H9 (cell line): ENCODE data around the gene GPC6. TPM values are rescaled to one million over a fixed set of nuclear protein-coding genes. Genes with fewer than 3 reads are reported as not detected.

Experiments
- DNase-seq: peaks from one replicate; pipeline ENCODE4 v3.0.0-alpha.2; 2017
- H2AFZ ChIP-seq: one replicate; pipeline ENCODE4 v1.6.1; 2013; ENCODE audit warnings: mild to moderate bottlenecking, low read length, control low read depth, moderate library complexity
- H2AK5ac ChIP-seq: 2 replicates; pipeline ENCODE4 v1.6.1; 2013; ENCODE audit warnings: low read length, control low read depth, mixed read lengths; ENCODE audit not compliant: insufficient read length
- H2BK120ac ChIP-seq: one replicate; pipeline ENCODE4 v1.6.1; 2013; ENCODE audit warnings: low read depth, mild to moderate bottlenecking, low read length, control low read depth, inconsistent platforms; ENCODE audit not compliant: poor library complexity, severe bottlenecking
- H2BK12ac ChIP-seq: 2 replicates; pipeline ENCODE4 v1.6.1; 2013; ENCODE audit warnings: low read length, control low read depth, mixed read lengths, low read depth; ENCODE audit not compliant: insufficient read length
- H2BK15ac ChIP-seq: 2 replicates; pipeline ENCODE4 v1.6.1; 2013; ENCODE audit warnings: low read depth, low read length, control low read depth
- H2BK20ac ChIP-seq: one replicate; pipeline ENCODE4 v1.6.1; 2013; ENCODE audit warnings: low read depth, mild to moderate bottlenecking, low read length, control low read depth, inconsistent platforms; ENCODE audit not compliant: poor library complexity, severe bottlenecking
- H2BK5ac ChIP-seq: 2 replicates; pipeline ENCODE4 v1.6.1; 2013; ENCODE audit warnings: low read length, control low read depth, mixed read lengths; ENCODE audit not compliant: insufficient read length
- H3K14ac ChIP-seq: 2 replicates; pipeline ENCODE4 v1.6.1; 2013; ENCODE audit warnings: low read length, control low read depth; ENCODE audit not compliant: insufficient read depth
- H3K18ac ChIP-seq: 2 replicates; pipeline ENCODE4 v1.6.1; 2013; ENCODE audit warnings: low read depth, mild to moderate bottlenecking, mixed read lengths, low read length, control low read depth; ENCODE audit not compliant: insufficient read length
- H3K23ac ChIP-seq: 2 replicates; pipeline ENCODE4 v1.6.1; 2013; ENCODE audit warnings: low read length, control low read depth, mixed read lengths, low read depth; ENCODE audit not compliant: insufficient read length
- H3K23me2 ChIP-seq: 2 replicates; pipeline ENCODE4 v1.6.1; 2013; ENCODE audit warnings: low read depth, mild to moderate bottlenecking, mixed read lengths, low read length, control low read depth; ENCODE audit not compliant: insufficient read length, poor library complexity, severe bottlenecking
- H3K27ac ChIP-seq: 2 replicates; pipeline ENCODE4 v1.5.1; 2013; ENCODE audit warnings: low read length, control low read depth, mixed read lengths, low read depth; ENCODE audit not compliant: insufficient read length
- H3K27me3 ChIP-seq: 2 replicates; pipeline ENCODE4 v1.6.1; 2013; ENCODE audit warnings: low read length, control low read depth, inconsistent platforms; ENCODE audit not compliant: insufficient read depth
- H3K4ac ChIP-seq: 2 replicates; pipeline ENCODE4 v1.6.1; 2013; ENCODE audit warnings: low read depth, mild to moderate bottlenecking, control low read depth, inconsistent platforms, low read length, moderate library complexity
- H3K4me1 ChIP-seq: 2 replicates; pipeline ENCODE4 v1.6.1; 2013; ENCODE audit warnings: low read length, control low read depth, inconsistent platforms; ENCODE audit not compliant: insufficient read depth
- H3K4me2 ChIP-seq: 2 replicates; pipeline ENCODE4 v1.6.1; 2013; ENCODE audit warnings: low read length, control low read depth, mixed read lengths; ENCODE audit not compliant: insufficient read length, insufficient read depth
- H3K56ac ChIP-seq: 2 replicates; pipeline ENCODE4 v1.6.1; 2013; ENCODE audit warnings: low read depth, mild to moderate bottlenecking, mixed read lengths, low read length, control low read depth; ENCODE audit not compliant: insufficient read length
- H3K79me1 ChIP-seq: 2 replicates; pipeline ENCODE4 v1.6.1; 2013; ENCODE audit warnings: low read depth, mild to moderate bottlenecking, moderate library complexity, low read length, control low read depth, inconsistent platforms; ENCODE audit not compliant: insufficient read depth, poor library complexity, severe bottlenecking
- H3K79me2 ChIP-seq: 2 replicates; pipeline ENCODE4 v1.6.1; 2013; ENCODE audit warnings: low read length, control low read depth, inconsistent platforms; ENCODE audit not compliant: insufficient read depth
- H3K9ac ChIP-seq: 2 replicates; pipeline ENCODE4 v1.6.1; 2013; ENCODE audit warnings: low read length, control low read depth, mixed read lengths; ENCODE audit not compliant: insufficient read length; ENCODE audit errors: extremely low read depth
- H3K9me3 ChIP-seq: one replicate; pipeline ENCODE4 v1.6.1; 2013; ENCODE audit warnings: low read depth, low read length, inconsistent platforms; ENCODE audit not compliant: control insufficient read depth
- H3T11ph ChIP-seq: one replicate; pipeline ENCODE4 v1.6.1; 2013; ENCODE audit warnings: mild to moderate bottlenecking, low read length, control low read depth, inconsistent platforms
- H4K20me1 ChIP-seq: one replicate; pipeline ENCODE4 v1.6.1; 2013; ENCODE audit not compliant: control insufficient read depth, insufficient read length, insufficient read depth
- H4K5ac ChIP-seq: 2 replicates; pipeline ENCODE4 v1.6.1; 2013; ENCODE audit warnings: low read depth, mild to moderate bottlenecking, mixed read lengths, low read length, control low read depth; ENCODE audit not compliant: insufficient read length
- H4K8ac ChIP-seq: replicated peaks from 2 replicates; pipeline ENCODE4 v1.6.1; 2013; ENCODE audit warnings: low read length, control low read depth, mixed read lengths, low read depth; ENCODE audit not compliant: insufficient read length
- H4K91ac ChIP-seq: 2 replicates; pipeline ENCODE4 v1.6.1; 2013; ENCODE audit warnings: low read depth, mild to moderate bottlenecking, moderate library complexity, mixed read lengths, low read length, control low read depth; ENCODE audit not compliant: insufficient read length
- H3K27ac Mint-ChIP-seq, 3 experiments: 2 replicates in 2 of 3; 3 replicates in 1 of 3; pipeline ENCODE4 v1.8.0; 2020 to 2021; ENCODE audit warnings: mixed read lengths in 3 of 3, mild to moderate bottlenecking in 1 of 3, moderate library complexity in 1 of 3
- H3K27me3 Mint-ChIP-seq: 2 replicates; pipeline ENCODE4 v1.8.0; 2021; ENCODE audit warnings: low read depth, mild to moderate bottlenecking, moderate library complexity, mixed read lengths
- H3K36me3 Mint-ChIP-seq, 3 experiments: 2 replicates in 2 of 3; 3 replicates in 1 of 3; pipeline ENCODE4 v1.8.0; 2020 to 2021; ENCODE audit warnings: low read depth in 3 of 3, mixed read lengths in 3 of 3; ENCODE audit not compliant: insufficient read depth in 1 of 3
- H3K4me1 Mint-ChIP-seq, 2 experiments: 2 replicates each; pipeline ENCODE4 v1.8.0; 2020; ENCODE audit warnings: mixed read lengths in 2 of 2
- H3K4me3 Mint-ChIP-seq, 2 experiments: 2 replicates in 1 of 2; 3 replicates in 1 of 2; pipeline ENCODE4 v1.8.0; 2020 to 2021; ENCODE audit warnings: mild to moderate bottlenecking in 2 of 2, mixed read lengths in 2 of 2, moderate library complexity in 1 of 2
- H3K9me3 Mint-ChIP-seq, 2 experiments: 2 replicates in 1 of 2; 3 replicates in 1 of 2; pipeline ENCODE4 v1.8.0; 2020; ENCODE audit warnings: mild to moderate bottlenecking in 2 of 2, mixed read lengths in 2 of 2, moderate library complexity in 1 of 2
- CTCF ChIP-seq: fragments of 200-600 bp; sonication (generic); conservative IDR thresholded peaks from 3 replicates; pipeline ENCODE4 v1.8.0; 2021; ENCODE audit warnings: antibody characterized with exemption, mild to moderate bottlenecking
- WGBS: extraction: QIAGEN DNeasy Blood & Tissue Kit; methylation state at CpG from one replicate; pipeline ENCODE4 v1.1.7; 2013; ENCODE audit warnings: missing lambda C conversion rate, low lambda C conversion rate, mixed read lengths; ENCODE audit not compliant: insufficient read length; ENCODE audit errors: extremely low coverage; 5-methylcytosine and 5-hydroxymethylcytosine counted together
- total RNA-seq: library from RNA; stranded (reverse); gene quantifications from 2 replicates; pipeline ENCODE4 v1.2.1, GENCODE V29; 2021

The GPC6 gene
- total RNA-seq, 1 experiment from 2014 or later = 15.6 TPM

- H3K56ac ChIP-seq = no peak overlapping the region
- H3K4ac ChIP-seq = no peak overlapping the region
- no peak overlapping the region for H3K14ac ChIP-seq
- H2BK20ac ChIP-seq = no peak overlapping the region
- H3K23ac ChIP-seq = no peak overlapping the region
- H4K5ac ChIP-seq = no peak overlapping the region
- H3K79me1 ChIP-seq = no peaks in the 10 kb centered on the region
- no peak overlapping the region for H4K8ac ChIP-seq
- H2AK5ac ChIP-seq = no peak overlapping the region
- no peak overlapping the region for H2BK5ac ChIP-seq
- no CpG with 5 or more reads among the region's 2 CpGs for WGBS
- Mint-ChIP-seq H3K27me3 (peaks cover 4% of the 10 kb centered on the region; the same call in 1 of the 2 replicates), H3K9me3 (peaks cover 27 to 28% of the 10 kb centered on the region in 2 experiments), H3K4me3 (no peak overlapping the region), H3K36me3 (peaks cover 12 to 27% (median 25%) of the 10 kb centered on the region in 3 experiments), H3K4me1 (peaks cover 18 to 20% of the 10 kb centered on the region in 2 experiments), H3K27ac (no peak overlapping the region)
- H4K91ac ChIP-seq = no peak overlapping the region
- no peaks in the 10 kb centered on the region for H3K79me2 ChIP-seq
- no peak for TF ChIP-seq CTCF
- H2BK120ac ChIP-seq = no peak overlapping the region
- H4K20me1 ChIP-seq = no peaks in the 10 kb centered on the region
- H2AFZ ChIP-seq = no peak overlapping the region
- H3K27ac ChIP-seq = no peak overlapping the region
- no peak overlapping the region for H3K18ac ChIP-seq
- no peak overlapping the region for H3K9ac ChIP-seq
- H3K27me3 ChIP-seq = no peaks in the 10 kb centered on the region
- no peak overlapping the region for H3T11ph ChIP-seq
- H2BK12ac ChIP-seq = no peak overlapping the region
- no peaks in the 10 kb centered on the region for H3K4me1 ChIP-seq
- no peak for DNase-seq
- H2BK15ac ChIP-seq = no peak overlapping the region
- H3K9me3 ChIP-seq = peaks cover 5% of the 10 kb centered on the region
- H3K4me2 ChIP-seq = no peak overlapping the region
- no peaks in the 10 kb centered on the region for H3K23me2 ChIP-seq
Measured at GRCh38 chr13:93190006-93190405, 36.6 kb upstream of the GPC6 start.
